ENCODE results near the gene URM1.

DNA sequence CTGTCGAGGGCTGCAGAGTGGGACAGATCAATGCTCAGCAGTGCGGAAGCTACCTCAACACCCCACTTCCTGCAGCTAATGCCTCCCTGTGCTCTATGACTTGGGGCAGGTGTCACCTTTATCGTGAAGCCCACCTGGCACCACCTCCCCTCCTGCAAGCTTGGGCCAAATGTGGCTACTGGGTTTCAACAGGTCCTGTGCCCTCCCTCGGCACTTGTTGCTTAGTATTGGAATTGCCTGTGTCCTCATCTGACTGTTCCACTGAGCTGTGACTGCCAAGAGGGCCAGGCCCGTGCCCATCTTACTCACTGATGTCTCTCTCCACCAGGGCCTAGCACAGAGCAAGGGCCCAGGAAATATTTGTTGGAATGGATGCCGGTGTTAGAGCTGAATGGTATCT, 21.4 kb upstream of the URM1 start:
- TF ChIP-seq, protein P1, sequence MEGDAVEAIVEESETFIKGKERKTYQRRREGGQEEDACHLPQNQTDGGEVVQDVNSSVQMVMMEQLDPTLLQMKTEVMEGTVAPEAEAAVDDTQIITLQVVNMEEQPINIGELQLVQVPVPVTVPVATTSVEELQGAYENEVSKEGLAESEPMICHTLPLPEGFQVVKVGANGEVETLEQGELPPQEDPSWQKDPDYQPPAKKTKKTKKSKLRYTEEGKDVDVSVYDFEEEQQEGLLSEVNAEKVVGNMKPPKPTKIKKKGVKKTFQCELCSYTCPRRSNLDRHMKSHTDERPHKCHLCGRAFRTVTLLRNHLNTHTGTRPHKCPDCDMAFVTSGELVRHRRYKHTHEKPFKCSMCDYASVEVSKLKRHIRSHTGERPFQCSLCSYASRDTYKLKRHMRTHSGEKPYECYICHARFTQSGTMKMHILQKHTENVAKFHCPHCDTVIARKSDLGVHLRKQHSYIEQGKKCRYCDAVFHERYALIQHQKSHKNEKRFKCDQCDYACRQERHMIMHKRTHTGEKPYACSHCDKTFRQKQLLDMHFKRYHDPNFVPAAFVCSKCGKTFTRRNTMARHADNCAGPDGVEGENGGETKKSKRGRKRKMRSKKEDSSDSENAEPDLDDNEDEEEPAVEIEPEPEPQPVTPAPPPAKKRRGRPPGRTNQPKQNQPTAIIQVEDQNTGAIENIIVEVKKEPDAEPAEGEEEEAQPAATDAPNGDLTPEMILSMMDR (IDR thresholded peaks at IDR 0.05) = no peak
- TF ChIP-seq POLR2A (IDR thresholded peaks at IDR 0.05) = no peak

Measured in esophagus squamous epithelium (tissue), 4 donors.